Measurements from ENCODE around the gene ULK1. TPM values are rescaled to one million over a fixed set of nuclear protein-coding genes. Genes with fewer than 3 reads are reported as not detected.
A peak's percentile ranks its signal among the peaks of the same experiment; 100 is the strongest.

ULK1 gene
- total and polyA plus RNA-seq, 2 of the 13 experiments (the other 11 are each of a cell fraction or from before 2014, with no cell fraction given) = 2.8 to 10.1 TPM

GRCh38 chr12:131894981-131895639 is 688 bp downstream of the ULK1 start:
- peaks cover 1 to 5% of the 10 kb centered on the region in 2 experiments; a peak in 3 of 5 replicates for H3K36me3 ChIP-seq (replicated peaks in 1 of 2; ENCODE audit: control insufficient read depth in 1 of 2, insufficient read depth in 2 of 2, low read length in 2 of 2)
- peak overlapping the region; percentile 79 for H3K27ac ChIP-seq (ENCODE audit: extremely low read length, insufficient read depth, low read length)
- H3K4me1 ChIP-seq (ENCODE audit: insufficient read depth, low read length) = peaks cover 24% of the 10 kb centered on the region
- no peak for ATAC-seq
- in situ Hi-C loops (cut with HindIII; ENCODE audit: extremely low pct_ligation_motif_present, low pct_unique_long_range_greater_than_20kb) = no loop called here
- H3K27me3 ChIP-seq (ENCODE audit: control insufficient read depth in 1 of 2, insufficient read depth in 2 of 2, low read length in 2 of 2) = peaks cover 0 to 2% of the 10 kb centered on the region in 2 experiments; a peak in 3 of 5 replicates
- peak overlapping the region; percentile 89 for H3K4me2 ChIP-seq (ENCODE audit: low read depth, low read length)
- H3K4me3 ChIP-seq (replicated peaks in 1 of 3; ENCODE audit: insufficient read depth in 1 of 3, low read depth in 2 of 3, low read length in 3 of 3) = peak overlapping the region; percentile 66 to 82 (median 72)
- WGBS (ENCODE audit: low lambda C conversion rate) = 1% methylated on average over 32 of the region's 54 CpGs
- intact Hi-C loops (cut with micrococcal nuclease; ENCODE audit: unreplicated experiment) = loop anchor here (10.0 kb wide), 1 partner anchor 60 kb away; no protein-coding TSS in a partner anchor
- no peak overlapping the region for H2AFZ ChIP-seq (ENCODE audit: low read length)
- no peak for FAIRE-seq
- H4K20me1 ChIP-seq (ENCODE audit: insufficient read depth, low read length) = peaks cover 13% of the 10 kb centered on the region; the same call in 1 of the 2 replicates
- POLR2A ChIA-PET = interaction anchor here (1.6 kb wide), 1 partner anchor 33 kb away, joined by 5 read pairs; no protein-coding TSS in a partner anchor
- CTCF ChIA-PET (ENCODE audit: low intra/inter-chr PET ratio, low total read pairs) = no interaction called here
- no peak for DNase-seq (ENCODE audit: low spot score)
- H3K9ac ChIP-seq (ENCODE audit: insufficient read depth, low read depth, low read length) = peak overlapping the region; percentile 74
- H3K79me2 ChIP-seq (ENCODE audit: insufficient read depth, low read length) = peaks cover 8% of the 10 kb centered on the region
- no TSS peak for BruUV-seq (replicated peaks)
- no peaks in the 10 kb centered on the region for H3K9me3 ChIP-seq (ENCODE audit: low read length)
- no peak; the same call in 1 of the 2 replicates for TF ChIP-seq ZNF501 (CRISPR knock-in tag; IDR thresholded peaks at IDR 0.05)
- no peak for TF ChIP-seq ZNF713 (CRISPR knock-in tag; IDR thresholded peaks at IDR 0.05)
- TF ChIP-seq ZBTB37 (CRISPR knock-in tag; IDR thresholded peaks at IDR 0.05) = no peak
- TF ChIP-seq PRDM15 (CRISPR knock-in tag; IDR thresholded peaks at IDR 0.05) = peak; percentile 90
- no peak for TF ChIP-seq ZNF280B (CRISPR knock-in tag; IDR thresholded peaks at IDR 0.05; ENCODE audit: borderline replicate concordance)
- TF ChIP-seq RCOR2 (CRISPR knock-in tag; IDR thresholded peaks at IDR 0.05) = no peak
- TF ChIP-seq REST (IDR thresholded peaks at IDR 0.05; ENCODE audit: borderline replicate concordance in 1 of 2, low read depth in 1 of 2, low read length in 2 of 2) = no peak
- TF ChIP-seq NFKBIZ (CRISPR knock-in tag; IDR thresholded peaks at IDR 0.05) = 0 out of 2 replicates have a peak, but pooled peaks have one; percentile 7
- TF ChIP-seq RBFOX2 (IDR thresholded peaks at IDR 0.05; ENCODE audit: low read depth, low read length) = no peak
- TF ChIP-seq ZBTB42 (CRISPR knock-in tag; IDR thresholded peaks at IDR 0.05) = no peak

All from HepG2 (cell line).